A549 (cell line): ENCODE results near the gene SLU7.

ENCODE experiments used
- CBX8 ChIP-seq: fragments of 200-600 bp; sonication (generic); IDR thresholded peaks from 2 replicates; pipeline ENCODE4 v1.6.1; 2016
- ESRRA ChIP-seq: fragments of 150-350 bp; IDR thresholded peaks from 2 replicates; pipeline ENCODE4 v1.6.1; 2014; ENCODE audit warnings: mild to moderate bottlenecking, low read length, borderline replicate concordance
- GATA3 ChIP-seq: IDR thresholded peaks from 2 replicates; pipeline ENCODE4 v1.6.1; 2012; ENCODE audit warnings: borderline replicate concordance
- MAFK ChIP-seq: fragments of 450-650 bp; IDR thresholded peaks from 2 replicates; pipeline ENCODE4 v1.6.1; 2014; ENCODE audit not compliant: partially characterized antibody
- NR3C1 ChIP-seq: fragments of >200 bp; sonication (Bioruptor Twin); formaldehyde crosslinking; IDR thresholded peaks from 3 replicates; pipeline ENCODE4 v1.6.1; 2017
- POLR2A ChIP-seq: IDR thresholded peaks from 2 replicates; pipeline ENCODE4 v1.6.1; 2012; ENCODE audit warnings: mild to moderate bottlenecking, low read length
- RCOR1 ChIP-seq: fragments of 150-350 bp; IDR thresholded peaks from 2 replicates; pipeline ENCODE4 v1.6.1; 2014; ENCODE audit warnings: antibody characterized with exemption, low read length, low read depth
- TF ChIP-seq, protein P1 (sequence below): fragments of >200 bp; sonication (Bioruptor Twin); formaldehyde crosslinking; IDR thresholded peaks from 3 replicates; pipeline ENCODE4 v1.5.1; 2016
- TF ChIP-seq, protein P2 (sequence below): IDR thresholded peaks from 2 replicates; pipeline ENCODE4 v1.6.1; 2012
- TF ChIP-seq, protein P3 (sequence below): IDR thresholded peaks from 2 replicates; pipeline ENCODE4 v1.6.1; 2012
- TF ChIP-seq, protein P4 (sequence below): fragments of 150-350 bp; IDR thresholded peaks from 2 replicates; pipeline ENCODE4 v1.6.1; 2014; ENCODE audit warnings: low read depth, mild to moderate bottlenecking, low read length
- TF ChIP-seq, protein P5 (sequence below): fragments of >200 bp; sonication (Bioruptor Twin); formaldehyde crosslinking; IDR thresholded peaks from 2 replicates; pipeline ENCODE4 v1.6.1; 2016

DNA sequence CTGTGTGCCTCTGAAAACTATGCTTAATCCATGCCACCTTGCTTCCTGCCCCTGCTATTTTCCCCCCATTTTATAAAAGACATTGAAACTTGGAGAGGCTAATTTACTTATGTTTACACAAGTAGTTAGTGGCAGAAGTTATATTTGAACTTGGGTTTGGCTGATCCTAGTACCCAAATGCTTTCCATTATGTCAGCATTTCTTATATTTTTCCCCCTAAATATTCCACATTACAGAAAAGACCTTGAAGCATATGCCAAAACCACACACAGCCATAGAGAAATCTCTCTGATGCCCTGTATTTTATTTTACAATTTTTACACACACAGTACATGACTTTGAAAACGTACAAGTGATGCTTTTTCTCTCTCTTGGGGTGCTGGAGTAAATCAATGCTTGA, 59.6 kb downstream of the SLU7 start:
- no peak for TF ChIP-seq CBX8
- TF ChIP-seq, protein P1, sequence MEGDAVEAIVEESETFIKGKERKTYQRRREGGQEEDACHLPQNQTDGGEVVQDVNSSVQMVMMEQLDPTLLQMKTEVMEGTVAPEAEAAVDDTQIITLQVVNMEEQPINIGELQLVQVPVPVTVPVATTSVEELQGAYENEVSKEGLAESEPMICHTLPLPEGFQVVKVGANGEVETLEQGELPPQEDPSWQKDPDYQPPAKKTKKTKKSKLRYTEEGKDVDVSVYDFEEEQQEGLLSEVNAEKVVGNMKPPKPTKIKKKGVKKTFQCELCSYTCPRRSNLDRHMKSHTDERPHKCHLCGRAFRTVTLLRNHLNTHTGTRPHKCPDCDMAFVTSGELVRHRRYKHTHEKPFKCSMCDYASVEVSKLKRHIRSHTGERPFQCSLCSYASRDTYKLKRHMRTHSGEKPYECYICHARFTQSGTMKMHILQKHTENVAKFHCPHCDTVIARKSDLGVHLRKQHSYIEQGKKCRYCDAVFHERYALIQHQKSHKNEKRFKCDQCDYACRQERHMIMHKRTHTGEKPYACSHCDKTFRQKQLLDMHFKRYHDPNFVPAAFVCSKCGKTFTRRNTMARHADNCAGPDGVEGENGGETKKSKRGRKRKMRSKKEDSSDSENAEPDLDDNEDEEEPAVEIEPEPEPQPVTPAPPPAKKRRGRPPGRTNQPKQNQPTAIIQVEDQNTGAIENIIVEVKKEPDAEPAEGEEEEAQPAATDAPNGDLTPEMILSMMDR, result no peak
- TF ChIP-seq POLR2A, result no peak
- TF ChIP-seq, protein P2, sequence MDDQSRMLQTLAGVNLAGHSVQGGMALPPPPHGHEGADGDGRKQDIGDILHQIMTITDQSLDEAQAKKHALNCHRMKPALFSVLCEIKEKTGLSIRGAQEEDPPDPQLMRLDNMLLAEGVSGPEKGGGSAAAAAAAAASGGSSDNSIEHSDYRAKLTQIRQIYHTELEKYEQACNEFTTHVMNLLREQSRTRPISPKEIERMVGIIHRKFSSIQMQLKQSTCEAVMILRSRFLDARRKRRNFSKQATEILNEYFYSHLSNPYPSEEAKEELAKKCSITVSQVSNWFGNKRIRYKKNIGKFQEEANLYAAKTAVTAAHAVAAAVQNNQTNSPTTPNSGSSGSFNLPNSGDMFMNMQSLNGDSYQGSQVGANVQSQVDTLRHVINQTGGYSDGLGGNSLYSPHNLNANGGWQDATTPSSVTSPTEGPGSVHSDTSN, result no peak
- TF ChIP-seq, protein P3, sequence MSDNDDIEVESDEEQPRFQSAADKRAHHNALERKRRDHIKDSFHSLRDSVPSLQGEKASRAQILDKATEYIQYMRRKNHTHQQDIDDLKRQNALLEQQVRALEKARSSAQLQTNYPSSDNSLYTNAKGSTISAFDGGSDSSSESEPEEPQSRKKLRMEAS, result no peak
- TF ChIP-seq ESRRA, result no peak
- TF ChIP-seq, protein P4, sequence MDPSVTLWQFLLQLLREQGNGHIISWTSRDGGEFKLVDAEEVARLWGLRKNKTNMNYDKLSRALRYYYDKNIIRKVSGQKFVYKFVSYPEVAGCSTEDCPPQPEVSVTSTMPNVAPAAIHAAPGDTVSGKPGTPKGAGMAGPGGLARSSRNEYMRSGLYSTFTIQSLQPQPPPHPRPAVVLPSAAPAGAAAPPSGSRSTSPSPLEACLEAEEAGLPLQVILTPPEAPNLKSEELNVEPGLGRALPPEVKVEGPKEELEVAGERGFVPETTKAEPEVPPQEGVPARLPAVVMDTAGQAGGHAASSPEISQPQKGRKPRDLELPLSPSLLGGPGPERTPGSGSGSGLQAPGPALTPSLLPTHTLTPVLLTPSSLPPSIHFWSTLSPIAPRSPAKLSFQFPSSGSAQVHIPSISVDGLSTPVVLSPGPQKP, result no peak
- TF ChIP-seq GATA3, result no peak
- no peak for TF ChIP-seq NR3C1
- no peak for TF ChIP-seq RCOR1
- TF ChIP-seq, protein P5, sequence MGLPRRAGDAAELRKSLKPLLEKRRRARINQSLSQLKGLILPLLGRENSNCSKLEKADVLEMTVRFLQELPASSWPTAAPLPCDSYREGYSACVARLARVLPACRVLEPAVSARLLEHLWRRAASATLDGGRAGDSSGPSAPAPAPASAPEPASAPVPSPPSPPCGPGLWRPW, result no peak
- no peak for TF ChIP-seq MAFK
